ENCODE results near the gene CLDN9.
A peak's percentile ranks its signal among the peaks of the same experiment; 100 is the strongest.

The CLDN9 gene

DNA sequence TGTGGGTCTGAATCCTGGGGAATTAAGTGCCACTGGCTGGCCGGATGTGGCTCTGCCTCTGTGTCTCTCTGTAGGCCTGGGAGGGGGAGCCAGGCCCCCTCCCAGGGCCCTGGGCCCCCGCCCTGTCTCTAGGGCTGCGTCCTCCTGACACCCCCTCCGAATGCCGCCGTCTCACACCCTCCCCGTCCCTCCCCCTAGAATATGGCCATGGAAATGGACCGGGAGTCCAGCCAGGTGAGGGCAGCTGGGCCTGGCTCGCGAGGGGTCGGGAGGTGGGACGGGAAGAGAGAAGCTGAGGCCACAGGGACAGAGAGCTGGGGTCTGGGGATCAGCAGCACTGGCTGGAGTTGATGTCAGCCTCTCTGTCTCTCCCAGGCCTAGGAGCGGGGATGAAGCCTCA lies 16.4 kb upstream of the CLDN9 start:
- no peak for DNase-seq (ENCODE audit: low read depth)

DNA sequence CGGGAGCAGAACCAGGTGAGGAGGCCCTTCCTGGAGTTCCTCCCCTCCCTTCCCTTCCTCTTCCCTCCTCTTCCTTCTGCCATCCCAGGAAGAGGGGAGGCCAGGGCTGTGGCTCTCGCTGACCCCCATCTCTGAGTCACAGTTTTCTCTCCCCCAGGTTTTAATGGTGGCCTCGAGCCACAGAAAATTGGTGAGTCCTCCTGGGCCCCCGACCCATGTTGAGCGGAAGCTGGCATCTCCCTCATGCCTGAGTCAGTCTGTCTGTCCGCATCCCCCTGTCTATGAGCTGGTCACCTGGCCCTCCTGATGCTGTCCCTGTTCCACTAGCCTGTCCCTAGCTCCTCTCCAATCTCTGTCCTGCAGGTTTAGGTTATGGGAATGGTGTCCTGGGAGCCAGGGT lies 12.8 kb upstream of the CLDN9 start:
- DNase-seq (ENCODE audit: low read depth), result no peak

DNA sequence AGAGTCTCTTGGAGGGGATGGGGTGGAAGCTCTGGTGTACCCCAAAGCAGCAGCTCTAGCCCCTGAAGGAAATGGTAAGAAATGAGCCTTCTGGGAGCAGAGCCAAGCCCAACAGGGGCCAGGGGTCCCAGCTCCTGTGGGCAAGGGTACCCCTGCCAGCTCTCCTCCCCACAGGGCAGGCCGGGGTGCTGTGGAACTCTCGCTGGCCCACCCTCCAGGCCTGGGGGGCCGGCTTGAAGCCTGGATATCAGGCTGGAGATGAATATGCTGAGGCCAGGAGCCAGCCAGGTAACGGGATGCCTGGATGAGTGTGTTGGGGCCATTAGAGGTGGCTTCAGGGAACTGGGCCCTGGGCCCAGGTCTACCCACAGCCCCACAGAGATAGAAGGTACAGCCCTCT lies 12.2 kb upstream of the CLDN9 start:
- no peak for DNase-seq (ENCODE audit: low read depth)

DNA sequence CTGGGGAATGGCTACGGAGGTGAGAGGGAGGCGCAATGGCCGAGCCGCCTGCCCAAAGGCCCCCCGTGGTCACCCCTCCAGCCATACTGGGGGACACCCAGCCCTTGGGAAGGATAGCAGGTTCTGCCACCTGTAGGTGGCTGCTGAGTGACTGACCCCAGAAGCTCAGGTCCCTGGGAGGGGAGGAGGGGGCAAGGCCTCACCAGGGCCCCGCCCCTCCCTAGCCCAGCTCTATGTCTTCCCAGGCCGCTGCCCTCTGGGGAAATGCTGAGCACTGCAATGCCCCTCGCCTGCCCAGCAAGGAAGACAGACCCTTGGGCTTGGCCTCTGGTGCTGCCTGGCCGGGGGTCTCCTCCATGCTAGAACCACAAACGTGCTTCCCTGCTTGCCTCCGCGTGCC lies 11.4 kb upstream of the CLDN9 start:
- DNase-seq (ENCODE audit: low read depth), result no peak

DNA sequence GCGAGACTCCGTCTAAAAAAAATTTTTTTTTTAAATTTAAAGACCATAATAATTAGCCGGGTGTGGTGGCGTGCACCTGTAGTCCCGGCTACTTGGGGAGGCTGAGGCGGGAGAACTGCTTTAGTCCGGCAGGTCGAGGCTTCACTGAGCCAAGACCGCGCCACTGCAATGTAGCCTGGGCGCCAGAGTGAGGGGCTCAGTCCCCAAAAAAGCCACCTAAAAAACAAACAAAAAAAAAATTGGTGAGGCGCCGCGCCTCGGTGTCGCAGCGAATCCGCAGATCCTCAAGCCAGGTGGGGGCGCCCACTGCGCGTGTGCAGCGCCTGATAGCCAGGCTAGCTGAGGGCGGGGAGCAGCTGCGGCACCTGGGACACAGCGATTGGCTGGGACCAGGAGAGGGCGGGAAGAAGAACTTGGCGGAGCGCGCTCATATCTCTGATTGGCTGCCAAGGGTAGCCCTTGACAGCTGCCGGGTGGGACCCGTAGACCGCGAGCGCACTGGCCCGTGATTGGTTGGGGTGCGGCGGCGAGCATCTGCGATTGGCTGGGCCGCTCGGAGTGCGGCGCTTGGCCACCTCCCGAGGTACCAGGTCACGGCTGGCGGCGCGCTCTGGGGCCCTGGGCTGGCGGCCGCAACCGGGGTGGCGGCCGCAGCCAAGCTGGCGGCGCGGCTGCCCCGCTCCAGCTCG lies 9.0 kb upstream of the CLDN9 start:
- DNase-seq (ENCODE audit: low read depth), result peak; percentile 98

DNA sequence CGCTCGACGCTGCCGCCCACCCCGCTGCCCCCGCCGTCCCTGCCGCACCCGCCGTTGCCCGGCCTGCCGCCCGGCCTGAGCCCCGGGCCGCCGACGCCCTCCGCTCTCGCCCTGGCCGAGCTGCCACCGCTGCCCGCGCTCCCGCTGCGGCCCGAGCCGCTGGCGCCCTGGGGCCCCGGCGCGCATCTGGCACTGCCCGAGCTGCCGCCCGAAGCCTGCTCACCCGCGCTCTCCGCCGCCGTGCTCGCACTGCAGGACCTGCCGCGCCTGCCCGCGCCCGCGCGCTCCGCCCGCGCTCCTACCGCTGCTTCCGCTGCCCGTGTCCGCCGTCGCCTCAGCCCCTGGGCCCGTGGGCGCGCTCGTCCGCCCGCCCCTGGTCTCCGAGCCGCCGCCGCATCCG lies 8.4 kb upstream of the CLDN9 start:
- DNase-seq (ENCODE audit: low read depth), result no peak

DNA sequence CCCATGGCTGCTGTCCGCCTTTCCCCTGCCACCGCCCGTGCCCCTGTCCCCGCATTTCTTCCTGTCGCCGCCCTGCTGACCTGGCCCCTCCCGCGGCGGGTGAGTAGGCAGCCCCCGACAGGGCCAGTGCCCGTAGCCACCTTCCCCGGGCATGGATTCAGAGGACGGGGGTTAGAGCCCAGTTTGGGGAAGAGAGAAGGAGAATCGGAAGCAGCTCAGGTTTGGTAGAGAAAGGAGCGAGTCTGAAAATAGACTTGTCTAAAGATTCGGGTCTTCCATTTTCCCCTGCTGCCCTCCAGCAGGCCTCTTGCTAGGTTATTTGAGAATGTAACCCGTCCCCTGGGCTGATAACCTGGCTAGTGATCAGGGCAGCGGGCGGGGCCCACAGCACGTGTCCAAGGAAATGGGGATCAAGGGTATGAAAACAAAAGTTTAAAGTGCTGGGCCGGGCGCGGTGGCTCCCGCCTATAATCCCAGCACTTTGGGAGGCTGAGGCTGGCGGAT lies 7.9 kb upstream of the CLDN9 start:
- DNase-seq (ENCODE audit: low read depth), result no peak

DNA sequence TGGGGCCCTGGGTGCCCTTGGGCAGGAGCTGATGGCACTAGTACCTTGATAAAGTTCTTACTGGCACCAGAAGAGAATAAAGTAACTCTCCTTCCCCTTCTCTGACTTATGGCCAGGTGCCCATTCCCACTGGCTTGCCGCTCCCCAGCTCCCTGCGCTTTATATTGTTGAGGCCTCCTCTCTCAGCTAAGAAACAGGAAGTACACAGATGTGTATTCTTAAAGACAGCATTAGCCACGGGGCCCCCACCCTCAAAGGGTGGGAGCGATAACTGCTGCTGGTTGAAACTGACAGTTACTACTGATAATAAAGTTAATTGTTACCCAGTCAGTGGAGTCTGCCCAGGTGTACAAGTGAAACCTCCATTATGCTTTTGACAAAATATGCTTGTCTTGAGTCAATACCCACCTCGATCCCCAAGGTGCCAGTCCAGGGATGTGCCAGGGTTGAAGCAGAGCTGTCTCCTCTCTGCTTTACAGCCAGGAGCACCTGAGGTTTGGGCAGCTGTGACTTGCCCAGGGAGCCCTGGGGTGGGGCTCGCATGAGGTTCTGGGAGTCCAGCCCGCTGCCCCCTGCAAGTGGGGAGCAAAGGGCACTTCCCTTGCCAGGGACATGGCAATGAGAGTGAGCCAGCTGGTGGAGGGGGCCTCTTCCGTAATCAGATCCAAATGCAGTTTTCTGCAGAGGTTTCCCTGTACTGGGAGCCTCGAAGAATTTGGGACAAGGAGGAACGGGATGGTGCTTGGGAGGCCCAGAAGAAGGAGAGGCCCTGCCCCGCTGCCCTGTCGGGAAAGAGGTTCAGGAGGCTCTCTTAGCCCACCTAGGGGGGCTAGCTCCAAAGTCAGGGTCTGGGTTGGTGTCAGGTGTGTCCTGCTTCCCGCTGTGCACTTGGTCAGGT lies 5.4 kb upstream of the CLDN9 start:
- no peak for DNase-seq (ENCODE audit: low read depth)

DNA sequence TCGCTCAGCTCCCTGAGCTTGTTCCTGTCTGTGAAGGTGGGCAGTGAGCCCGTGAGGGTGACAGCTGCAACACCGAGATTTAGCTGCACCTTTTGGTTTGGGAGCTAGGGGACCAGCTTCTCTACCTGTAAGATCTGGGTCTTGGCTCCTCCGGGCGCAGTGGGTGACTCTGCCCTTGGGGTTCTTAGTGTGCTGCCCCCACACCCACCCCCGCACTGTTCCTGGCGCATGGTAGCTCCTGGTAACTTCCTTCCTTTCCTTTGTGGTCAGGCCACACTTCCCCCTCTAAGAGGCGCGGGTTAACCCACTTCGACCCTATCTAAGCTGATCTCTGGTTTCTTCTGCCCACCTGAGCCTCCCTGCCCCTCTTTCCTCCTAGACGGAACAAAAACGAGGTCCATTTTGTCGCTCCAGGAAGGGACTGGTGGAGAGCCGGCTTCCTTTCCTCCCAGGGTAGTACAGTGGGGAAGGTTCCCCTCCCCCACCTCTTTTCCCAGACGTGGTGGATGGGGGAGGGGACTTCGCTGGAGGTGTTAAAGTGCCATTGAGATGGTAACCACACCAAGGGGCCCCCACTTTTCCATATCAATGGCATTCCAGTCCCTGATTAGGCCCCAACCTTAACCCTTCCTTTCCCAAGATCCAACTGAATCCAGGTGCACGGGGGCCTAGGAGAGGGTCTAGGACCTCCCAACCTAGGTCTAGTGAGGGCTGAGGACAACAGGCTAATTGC lies 4.6 kb upstream of the CLDN9 start:
- DNase-seq (ENCODE audit: low read depth), result no peak

DNA sequence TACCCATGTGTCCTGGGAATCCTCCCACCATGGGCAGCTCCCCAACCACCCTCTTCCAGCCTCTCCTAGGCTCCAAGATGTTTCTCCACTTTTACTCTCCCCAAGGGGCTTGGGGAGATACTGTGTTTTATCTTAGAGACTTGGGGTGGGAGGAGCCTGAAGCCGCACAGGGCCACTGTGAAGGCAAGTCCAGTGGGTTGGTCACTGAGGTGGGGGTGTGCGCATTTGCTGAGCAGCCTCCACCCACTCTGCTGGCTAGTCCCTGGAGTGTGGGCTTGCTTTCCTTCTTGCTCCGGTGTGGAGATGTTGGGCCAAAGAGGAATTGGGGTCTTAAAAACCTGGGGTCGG lies 4.1 kb upstream of the CLDN9 start:
- DNase-seq (ENCODE audit: low read depth), result no peak

DNA sequence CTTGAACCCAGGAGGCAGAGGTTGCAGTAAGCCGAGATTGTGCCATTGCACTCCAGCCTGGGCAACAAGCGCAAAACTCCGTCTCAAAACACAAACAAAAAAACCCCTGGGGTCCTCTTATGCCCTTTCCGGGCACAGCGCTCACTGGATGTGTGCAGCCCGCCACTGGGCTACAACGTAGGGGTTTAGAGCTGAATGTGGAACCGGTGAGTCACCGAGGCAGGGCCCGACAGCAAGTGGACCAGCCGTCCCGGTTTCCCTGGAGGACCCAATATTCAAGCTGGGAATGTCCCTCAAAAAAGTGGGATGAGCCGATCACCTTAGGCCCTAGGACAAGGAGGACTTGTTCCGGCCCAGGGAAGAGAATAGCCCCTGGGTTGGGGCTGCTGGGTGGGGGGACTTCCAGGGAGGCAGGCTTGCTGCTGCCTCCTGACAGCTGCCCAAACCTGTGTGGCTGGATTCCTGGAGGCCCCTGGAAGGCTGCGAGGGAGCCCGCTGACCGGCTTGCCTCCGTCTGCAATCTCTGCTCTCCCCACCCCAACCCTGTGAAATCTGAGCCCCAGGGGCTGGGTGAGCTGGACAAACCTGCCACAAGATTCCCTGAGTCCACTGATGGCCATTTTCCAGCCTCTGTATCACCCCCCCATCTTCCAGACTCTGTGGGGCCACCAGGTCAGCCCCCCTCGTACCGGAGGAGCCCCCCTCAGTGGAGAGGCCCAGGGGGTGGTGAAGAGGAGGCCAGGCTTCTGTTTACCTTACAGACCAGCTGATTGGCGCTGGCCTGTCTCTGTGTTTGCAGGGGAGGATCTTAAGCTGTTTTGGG lies 2.9 kb upstream of the CLDN9 start:
- peak; percentile 28 for DNase-seq (ENCODE audit: low read depth)

DNA sequence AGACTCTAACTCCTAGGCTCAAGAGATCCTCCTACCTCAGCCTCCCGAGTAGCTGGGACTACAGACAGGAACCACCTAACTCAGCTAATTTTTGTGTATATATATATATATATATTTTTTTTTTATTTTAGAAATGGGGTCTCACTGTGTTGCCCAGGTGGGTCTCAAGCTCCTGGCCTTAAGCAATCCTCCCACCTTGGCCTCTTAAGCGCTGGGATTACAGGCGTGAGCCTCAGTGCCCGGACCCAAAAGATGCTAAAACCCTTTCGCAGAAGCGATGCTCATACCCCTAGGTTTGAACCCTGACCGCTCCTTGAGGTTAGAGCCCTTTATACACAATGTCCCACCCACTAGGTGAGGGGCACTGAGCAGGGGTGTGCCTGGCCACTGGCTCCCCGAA lies 2.2 kb upstream of the CLDN9 start:
- no peak for DNase-seq (ENCODE audit: low read depth)

DNA sequence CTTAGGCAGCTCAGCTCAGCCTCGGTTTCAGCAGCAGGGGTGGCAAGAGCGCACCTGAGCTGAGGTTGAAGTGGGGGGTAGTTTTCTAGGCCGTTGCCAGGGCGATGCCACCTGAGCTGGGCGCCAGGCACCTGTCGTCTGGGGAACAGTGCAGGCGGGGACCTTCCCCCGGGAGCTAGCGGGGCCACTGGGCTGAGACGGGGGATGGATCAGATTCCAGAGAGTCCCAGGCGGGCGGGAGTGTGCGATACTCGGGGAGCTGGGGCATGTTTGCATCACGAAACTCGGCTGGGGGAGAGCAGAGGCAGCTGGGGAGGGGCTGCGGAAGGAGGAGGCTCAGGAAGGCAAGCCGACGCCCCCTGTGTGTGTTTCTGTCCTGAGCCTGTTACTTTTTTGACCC lies 477 bp upstream of the CLDN9 start:
- DNase-seq (ENCODE audit: low read depth), result no peak

DNA sequence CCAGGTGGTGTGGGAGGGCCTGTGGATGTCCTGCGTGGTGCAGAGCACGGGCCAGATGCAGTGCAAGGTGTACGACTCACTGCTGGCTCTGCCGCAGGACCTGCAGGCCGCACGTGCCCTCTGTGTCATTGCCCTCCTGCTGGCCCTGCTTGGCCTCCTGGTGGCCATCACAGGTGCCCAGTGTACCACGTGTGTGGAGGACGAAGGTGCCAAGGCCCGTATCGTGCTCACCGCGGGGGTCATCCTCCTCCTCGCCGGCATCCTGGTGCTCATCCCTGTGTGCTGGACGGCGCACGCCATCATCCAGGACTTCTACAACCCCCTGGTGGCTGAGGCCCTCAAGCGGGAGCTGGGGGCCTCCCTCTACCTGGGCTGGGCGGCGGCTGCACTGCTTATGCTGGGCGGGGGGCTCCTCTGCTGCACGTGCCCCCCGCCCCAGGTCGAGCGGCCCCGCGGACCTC lies 798 bp downstream of the CLDN9 start:
- DNase-seq (ENCODE audit: low read depth), result peak; percentile 47

DNA sequence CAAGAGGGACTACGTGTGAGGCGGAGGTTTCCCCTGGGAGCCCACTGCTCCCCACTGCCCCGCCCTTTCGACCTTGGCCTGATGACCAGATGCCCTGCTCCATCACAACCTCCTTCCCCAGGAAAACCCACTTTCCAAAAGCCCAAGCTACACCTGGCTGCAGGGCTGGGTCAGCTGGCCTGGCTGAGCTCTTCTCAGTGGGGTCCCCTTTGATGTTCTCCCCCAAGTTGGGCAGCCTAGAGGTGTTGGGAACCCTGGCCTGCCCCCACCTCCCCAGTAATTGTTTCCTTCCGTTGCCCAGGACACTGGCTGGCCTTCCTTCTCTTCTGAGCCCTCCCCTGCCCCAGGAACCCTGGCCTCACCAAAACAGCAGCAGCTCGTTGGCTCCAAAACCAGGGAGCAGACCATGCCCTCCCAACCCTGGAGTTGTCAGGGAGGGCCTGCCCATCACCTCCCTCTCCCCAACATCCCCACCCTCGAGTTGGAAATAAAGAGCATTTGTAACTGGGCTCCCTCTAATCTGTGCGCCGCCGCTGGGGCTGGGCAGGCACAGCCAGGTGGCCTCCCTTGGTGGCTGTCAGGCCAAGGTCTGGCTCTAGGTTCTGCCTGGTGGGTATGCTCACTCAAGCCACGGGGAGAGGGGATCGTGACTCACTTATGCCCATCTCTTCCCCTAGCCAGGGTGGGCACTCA lies 1.4 kb downstream of the CLDN9 start:
- DNase-seq (ENCODE audit: low read depth), result no peak

DNA sequence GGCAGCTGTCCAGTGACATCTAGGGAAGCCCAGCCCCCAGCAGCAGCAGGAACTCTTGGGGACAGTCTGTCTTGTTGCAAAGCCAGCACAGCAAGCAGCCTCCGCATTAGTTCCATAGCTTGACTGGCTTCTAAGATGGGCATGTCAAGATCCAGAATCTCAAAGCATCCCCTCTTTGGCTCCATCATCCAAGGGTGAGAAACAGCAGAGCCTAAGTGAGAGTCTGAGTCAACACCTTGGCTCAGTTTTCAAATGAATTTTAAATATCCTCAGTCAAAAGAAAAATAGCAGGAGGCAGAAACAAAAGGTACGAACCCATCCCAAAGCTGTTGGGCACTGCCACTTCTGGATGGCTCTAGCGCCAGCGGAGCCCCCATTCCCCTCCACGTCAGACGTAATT lies 2.2 kb downstream of the CLDN9 start:
- no peak for DNase-seq (ENCODE audit: low read depth)

DNA sequence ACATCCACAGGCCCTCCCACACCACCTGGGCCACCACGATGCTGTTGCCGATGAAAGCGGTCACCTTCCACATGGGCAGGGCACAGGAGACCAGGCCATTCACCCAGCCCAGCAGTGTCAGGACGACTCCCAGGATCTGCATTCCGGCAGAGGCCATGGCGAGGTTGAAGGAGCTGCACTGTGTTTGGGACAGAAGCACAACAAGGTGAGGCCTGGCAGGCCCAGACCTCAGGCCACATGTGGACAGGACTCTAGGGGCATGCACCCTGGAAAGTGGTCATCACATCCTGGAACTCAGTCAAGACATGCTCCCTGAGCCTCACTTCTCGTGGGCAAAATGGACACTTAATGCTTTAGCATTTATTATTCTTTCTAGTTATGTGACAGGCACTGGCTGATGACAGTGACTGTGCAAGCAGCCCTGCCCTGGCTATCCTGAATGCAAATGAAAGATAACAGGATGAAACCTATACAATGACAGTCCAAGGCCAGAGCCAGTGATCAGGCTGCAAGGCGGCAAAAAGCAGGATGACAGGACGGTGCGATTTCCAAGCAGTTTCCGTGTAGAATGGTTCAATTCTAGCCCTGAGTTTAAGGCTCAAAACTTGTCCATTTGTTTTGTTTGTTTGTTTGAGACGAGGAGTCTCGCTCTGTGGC lies 3.3 kb downstream of the CLDN9 start:
- DNase-seq (ENCODE audit: low read depth), result no peak

DNA sequence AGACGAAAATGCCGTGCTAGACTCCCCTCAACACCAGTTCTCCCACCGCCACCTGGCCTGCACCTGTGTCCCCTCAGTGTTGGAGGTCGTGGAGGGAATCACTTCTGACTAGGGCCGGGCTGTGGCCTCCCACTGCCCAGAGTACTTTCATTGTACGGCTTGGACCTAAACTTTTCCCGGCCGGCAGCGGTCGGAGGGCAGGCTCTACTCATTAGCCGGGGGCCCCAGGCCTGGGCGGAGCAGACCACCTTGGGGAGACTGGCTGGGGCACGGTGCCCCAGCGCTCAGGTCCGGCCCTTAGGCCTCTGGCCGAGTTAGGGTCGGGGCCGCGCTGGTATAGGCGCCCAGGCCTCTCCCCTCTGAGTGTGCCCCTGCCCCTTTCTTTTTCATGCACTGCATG lies 4.6 kb downstream of the CLDN9 start:
- no peak for DNase-seq (ENCODE audit: low read depth)

DNA sequence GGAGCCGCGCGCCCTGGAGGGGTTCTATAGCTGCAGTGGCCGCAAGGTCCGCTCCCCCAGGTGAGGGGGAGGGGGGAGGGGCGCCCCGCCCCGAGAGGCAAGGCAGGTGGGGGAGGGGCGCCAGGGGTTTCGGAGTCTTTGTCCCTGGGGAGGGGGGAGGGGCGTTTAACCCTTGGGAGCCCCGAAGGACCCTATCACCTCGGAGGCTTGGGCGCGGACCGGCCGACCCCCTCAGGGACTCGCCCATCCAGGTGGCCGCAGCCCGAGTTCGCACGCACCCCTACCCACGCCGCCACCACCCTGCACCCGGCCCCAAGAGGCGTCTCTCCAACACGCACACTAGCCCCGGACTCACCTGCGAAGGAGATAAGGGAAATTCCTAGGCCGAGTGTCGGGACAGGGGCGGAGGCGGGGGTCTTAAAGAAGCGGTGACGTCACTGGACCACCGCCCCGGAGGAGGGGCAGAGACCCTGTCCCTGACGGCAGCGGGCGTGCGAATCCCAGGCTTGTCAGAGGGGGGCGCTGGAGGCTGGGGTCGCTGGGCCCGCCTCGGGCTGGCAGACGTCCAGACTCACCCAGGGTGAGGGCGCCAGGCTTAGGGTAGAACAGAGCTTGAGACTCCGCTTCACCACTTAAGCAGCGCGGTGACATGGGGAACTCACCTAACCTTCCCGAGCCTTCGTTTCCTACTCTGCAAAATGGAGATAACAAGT lies 5.2 kb downstream of the CLDN9 start, which contains the start of gene CLDN6:
CLDN6 (minus strand) TSS at position 390 of the 713 bp plus-strand sequence. CDS start 2,162 bp downstream, outside the sequence.
- DNase-seq (ENCODE audit: low read depth), result no peak

Data from ELR (cell line).